Ectodermal cell (in vitro differentiated cells): Measurements from ENCODE around the gene CDK10.

Experiments
- H3K27ac ChIP-seq: 2 replicates; pipeline ENCODE4 v1.7.0; 2013; ENCODE audit warnings: mild to moderate bottlenecking, low read depth, low read length; ENCODE audit not compliant: insufficient read depth, poor library complexity, severe bottlenecking
- H3K27me3 ChIP-seq: 2 replicates; pipeline ENCODE4 v1.7.0; 2013; ENCODE audit warnings: mild to moderate bottlenecking, low read length; ENCODE audit not compliant: insufficient read depth, control insufficient read depth, poor library complexity, severe bottlenecking
- H3K36me3 ChIP-seq: one replicate; pipeline ENCODE4 v1.7.0; 2013; ENCODE audit warnings: low read length; ENCODE audit not compliant: control insufficient read depth, insufficient read depth
- H3K4me1 ChIP-seq: one replicate; pipeline ENCODE4 v1.7.0; 2013; ENCODE audit warnings: low read length; ENCODE audit not compliant: control insufficient read depth, insufficient read depth
- H3K4me3 ChIP-seq: 2 replicates; pipeline ENCODE4 v1.7.0; 2013; ENCODE audit warnings: low read depth, low read length, control low read depth; ENCODE audit not compliant: insufficient read depth
- H3K9me3 ChIP-seq: 2 replicates; pipeline ENCODE4 v1.7.0; 2013; ENCODE audit warnings: mild to moderate bottlenecking, low read length, moderate library complexity; ENCODE audit not compliant: control insufficient read depth
- WGBS, 2 experiments: methylation state at CpG; one replicate each; pipeline ENCODE4 v1.1.7; 2013; ENCODE audit warnings: missing lambda C conversion rate in 2 of 2; 5-methylcytosine and 5-hydroxymethylcytosine counted together

The CDK10 gene

DNA sequence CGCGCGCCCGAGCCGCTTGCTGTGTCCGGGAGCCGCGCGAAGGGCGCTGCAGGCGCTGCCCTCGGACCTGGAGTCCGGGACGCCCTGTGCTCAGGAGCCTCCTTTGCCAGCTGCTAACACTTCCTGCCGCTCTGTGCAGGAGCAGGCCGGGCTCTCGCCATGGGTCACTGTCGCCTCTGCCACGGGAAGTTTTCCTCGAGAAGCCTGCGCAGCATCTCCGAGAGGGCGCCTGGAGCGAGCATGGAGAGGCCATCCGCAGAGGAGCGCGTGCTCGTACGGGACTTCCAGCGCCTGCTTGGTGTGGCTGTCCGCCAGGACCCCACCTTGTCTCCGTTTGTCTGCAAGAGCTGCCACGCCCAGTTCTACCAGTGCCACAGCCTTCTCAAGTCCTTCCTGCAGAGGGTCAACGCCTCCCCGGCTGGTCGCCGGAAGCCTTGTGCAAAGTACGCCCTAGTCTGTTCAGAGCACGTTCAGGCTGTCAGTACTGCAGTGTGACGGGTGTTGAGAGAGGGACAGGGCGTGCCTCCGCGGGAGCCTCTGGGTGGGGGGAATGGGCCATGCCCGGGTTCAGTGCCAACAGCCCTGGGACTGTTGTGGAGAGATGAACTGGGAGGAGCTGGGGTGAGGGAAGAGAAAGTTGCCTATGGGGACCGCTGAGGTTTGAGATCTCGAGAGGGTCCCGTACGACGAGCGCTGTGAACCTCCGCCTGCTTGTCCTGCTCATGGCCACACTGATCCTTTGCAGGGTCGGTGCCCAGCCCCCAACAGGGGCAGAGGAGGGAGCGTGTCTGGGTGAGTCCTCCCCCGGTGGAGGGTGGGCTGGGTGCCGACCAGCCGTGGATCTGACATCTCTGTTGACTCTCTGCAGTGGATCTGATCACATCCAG lies 36.1 kb downstream of the CDK10 start:
- H3K4me1 ChIP-seq: peaks cover 17% of the 10 kb centered on the region
- WGBS, 2 experiments: 55 to 57% methylated on average over 56 of the region's 56 CpGs
- no peaks in the 10 kb centered on the region for H3K9me3 ChIP-seq
- H3K4me3 ChIP-seq: peak overlapping the region; percentile 89
- no peak overlapping the region for H3K27ac ChIP-seq
- peaks cover 18% of the 10 kb centered on the region for H3K36me3 ChIP-seq
- H3K27me3 ChIP-seq: peaks cover 35% of the 10 kb centered on the region

DNA sequence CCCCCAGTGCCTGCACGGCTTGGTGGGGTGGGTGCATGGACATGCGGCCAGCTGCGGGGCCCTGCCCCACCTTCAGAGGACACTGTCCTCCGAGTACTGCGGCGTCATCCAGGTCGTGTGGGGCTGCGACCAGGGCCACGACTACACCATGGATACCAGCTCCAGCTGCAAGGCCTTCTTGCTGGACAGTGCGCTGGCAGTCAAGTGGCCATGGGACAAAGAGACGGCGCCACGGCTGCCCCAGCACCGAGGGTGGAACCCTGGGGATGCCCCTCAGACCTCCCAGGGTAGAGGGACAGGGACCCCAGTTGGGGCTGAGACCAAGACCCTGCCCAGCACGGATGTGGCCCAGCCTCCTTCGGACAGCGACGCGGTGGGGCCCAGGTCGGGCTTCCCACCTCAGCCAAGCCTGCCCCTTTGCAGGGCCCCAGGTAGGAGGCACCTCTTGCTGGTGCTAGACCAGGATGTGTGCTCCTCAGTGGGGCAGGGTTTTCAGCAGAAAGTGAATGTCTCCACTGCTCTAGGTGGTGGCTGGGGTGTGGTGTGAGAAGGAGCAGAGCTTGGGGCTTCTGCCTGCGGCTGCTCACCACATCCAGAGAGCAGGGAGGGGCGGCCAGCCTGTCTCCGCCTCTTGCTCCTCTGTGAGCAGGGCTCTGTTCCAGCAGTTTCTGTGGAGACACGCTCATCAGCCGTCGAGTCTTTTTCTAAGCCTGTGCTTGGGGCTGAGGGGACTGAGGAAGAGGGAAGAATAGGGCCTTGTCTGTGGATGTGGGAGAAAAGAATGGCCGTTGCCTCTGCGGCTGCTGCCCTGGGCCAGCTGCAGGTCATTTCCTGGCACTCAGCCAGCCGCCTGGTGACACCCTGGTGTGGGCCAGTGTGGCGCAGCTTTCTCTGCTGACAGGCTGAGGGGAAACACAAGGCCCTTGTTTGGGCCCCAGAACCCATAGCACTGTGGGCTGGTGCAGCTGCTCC lies 37.1 kb downstream of the CDK10 start:
- 95 to 96% methylated on average over 30 of the region's 30 CpGs for WGBS, 2 experiments
- Histone ChIP-seq H3K9me3 (no peaks in the 10 kb centered on the region), H3K27me3 (peaks cover 35% of the 10 kb centered on the region), H3K36me3 (peaks cover 22% of the 10 kb centered on the region), H3K27ac (no peak overlapping the region), H3K4me3 (no peak overlapping the region), H3K4me1 (peaks cover 17% of the 10 kb centered on the region)

DNA sequence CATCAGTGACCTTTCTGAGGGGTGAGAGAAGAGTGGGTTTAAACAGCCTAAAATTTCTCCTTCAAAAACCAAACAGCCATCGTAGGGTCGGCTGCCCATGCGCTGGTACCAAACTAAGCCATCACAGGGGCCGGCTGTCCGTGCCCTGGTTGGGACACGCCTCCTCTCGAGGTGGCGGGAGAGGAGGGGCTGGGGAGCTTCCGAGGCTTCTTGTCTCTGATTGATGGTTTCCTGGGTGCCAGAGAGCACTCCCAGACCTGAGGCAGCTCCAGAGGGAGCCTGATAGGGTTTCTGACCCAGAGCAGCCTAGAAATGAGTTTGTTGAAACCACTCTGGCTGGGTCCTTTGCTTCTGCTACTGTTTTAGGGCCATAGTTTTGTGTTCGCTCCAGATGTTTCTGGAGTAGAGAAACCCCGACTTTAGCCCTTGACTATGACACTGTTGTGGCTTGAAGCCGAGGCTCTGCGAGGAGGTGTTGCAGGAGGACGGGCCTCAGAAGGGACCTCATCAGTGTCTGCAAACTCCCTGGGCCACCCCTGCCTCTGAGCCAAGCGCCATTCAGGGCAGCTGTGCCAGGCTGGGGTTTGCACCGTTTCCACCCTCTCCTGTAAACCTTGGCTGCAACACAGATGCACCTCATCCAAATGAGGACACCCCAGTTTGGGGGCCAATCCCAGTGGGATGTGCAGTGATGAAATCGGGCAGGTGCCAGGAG lies 41.1 kb downstream of the CDK10 start:
- H3K27me3 ChIP-seq: peaks cover 7% of the 10 kb centered on the region
- no peaks in the 10 kb centered on the region for H3K9me3 ChIP-seq
- no peak overlapping the region for H3K27ac ChIP-seq
- H3K36me3 ChIP-seq: peaks cover 27% of the 10 kb centered on the region
- 89 to 90% methylated on average over 17 of the region's 17 CpGs for WGBS, 2 experiments
- peaks cover 10% of the 10 kb centered on the region for H3K4me1 ChIP-seq
- no peak overlapping the region for H3K4me3 ChIP-seq

DNA sequence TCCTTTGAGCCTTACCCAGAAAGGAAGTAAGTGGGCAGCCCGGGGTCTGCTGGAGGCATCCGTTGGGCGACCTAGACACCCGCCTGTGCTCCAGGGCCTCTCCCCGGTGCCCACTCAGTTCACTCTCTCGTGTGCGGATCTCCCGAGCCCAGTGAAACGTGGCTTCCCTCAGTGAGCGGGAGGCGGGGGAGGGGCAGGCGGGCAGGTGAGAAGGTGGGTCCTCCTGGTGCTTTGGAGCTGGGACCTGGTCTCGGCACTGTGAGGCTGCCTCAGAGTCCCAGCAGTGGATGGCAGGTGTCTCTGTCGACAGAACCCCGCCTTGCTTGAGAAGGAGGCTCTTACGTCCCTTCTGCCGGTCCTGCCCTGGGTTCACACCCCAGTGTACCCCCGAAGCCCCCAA lies 42.8 kb downstream of the CDK10 start:
- H3K27me3 ChIP-seq: no peaks in the 10 kb centered on the region
- WGBS, 2 experiments: 93 to 95% methylated on average over 18 of the region's 18 CpGs
- H3K27ac ChIP-seq: no peak overlapping the region
- no peak overlapping the region for H3K4me3 ChIP-seq
- H3K36me3 ChIP-seq: peaks cover 27% of the 10 kb centered on the region
- H3K4me1 ChIP-seq: peaks cover 7% of the 10 kb centered on the region
- no peaks in the 10 kb centered on the region for H3K9me3 ChIP-seq

DNA sequence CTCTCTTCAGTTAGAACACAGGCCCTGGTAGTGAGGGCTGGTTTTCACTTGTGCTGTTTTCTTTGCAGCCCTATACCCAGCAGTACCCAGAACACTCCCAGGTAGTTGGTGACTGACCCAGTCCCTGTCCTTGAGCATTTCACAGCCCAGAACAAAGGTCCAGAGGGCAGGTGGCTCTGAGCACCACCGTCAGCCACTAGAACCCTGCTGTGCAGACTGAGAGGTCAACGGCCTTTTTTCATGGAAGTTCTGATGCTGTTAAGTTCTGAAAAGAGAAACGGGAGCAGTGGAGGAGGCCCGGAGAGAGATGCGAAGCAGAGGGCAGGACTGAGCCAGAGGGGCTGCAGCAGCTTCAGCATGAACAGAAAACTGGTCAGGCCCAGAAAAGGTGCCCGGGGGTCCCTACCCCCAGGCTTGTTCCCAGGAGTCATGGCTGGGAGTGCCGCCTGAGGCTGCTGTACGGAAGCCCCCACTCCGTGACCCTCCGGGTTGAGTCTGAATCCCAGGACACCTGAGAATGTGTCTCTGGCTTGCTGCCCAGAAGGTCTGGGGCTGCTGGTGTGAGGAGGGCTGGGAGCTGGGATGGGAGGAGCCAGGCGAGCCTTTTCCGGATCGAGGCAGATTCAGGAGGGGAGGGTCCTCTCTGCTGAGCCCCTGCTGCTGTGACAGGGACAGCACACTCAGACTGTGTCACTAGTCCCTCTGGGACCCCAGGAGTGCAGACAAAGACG lies 43.5 kb downstream of the CDK10 start:
- Histone ChIP-seq H3K9me3 (no peaks in the 10 kb centered on the region), H3K4me1 (peaks cover 7% of the 10 kb centered on the region), H3K27ac (peak overlapping the region; percentile 23), H3K36me3 (peaks cover 34% of the 10 kb centered on the region), H3K27me3 (no peaks in the 10 kb centered on the region), H3K4me3 (no peak overlapping the region)
- 46 to 47% methylated on average over 14 of the region's 14 CpGs for WGBS, 2 experiments

DNA sequence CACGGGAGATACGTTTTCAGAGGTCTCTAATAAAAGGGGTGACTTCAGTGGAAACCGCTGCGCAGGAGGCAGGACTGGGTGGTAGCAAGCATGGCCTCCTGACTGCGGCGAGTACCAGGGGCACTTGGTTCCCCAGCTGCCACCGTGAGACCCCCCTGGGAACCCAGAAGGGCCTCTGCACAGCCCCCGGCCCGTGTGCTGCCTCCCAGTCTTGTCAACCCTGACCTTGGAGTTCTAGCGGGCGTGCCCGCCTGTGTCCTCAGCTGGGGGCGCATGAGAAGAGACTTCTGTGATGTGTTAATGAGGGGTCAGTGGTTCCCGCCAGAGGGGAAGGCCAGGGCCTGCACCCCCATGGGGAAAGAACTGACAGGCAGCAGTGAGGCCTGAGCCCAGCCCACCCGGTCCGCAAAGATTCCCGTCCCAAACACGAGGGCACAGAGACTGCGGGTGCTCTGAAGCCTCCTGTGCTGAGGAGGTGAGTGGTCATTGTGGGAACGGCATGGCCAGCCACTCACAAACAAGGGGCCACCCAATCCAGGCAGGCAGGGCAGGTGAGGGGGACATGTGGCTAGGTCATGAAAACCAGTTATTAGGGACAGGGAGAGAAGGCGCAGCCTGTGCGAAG lies 44.2 kb downstream of the CDK10 start:
- Histone ChIP-seq H3K9me3 (no peaks in the 10 kb centered on the region), H3K36me3 (peaks cover 34% of the 10 kb centered on the region), H3K27me3 (no peaks in the 10 kb centered on the region), H3K4me1 (peaks cover 7% of the 10 kb centered on the region), H3K4me3 (no peak overlapping the region), H3K27ac (peak overlapping the region; percentile 23)
- WGBS, 2 experiments: 81 to 83% methylated on average over 21 to 22 of the region's 22 CpGs

DNA sequence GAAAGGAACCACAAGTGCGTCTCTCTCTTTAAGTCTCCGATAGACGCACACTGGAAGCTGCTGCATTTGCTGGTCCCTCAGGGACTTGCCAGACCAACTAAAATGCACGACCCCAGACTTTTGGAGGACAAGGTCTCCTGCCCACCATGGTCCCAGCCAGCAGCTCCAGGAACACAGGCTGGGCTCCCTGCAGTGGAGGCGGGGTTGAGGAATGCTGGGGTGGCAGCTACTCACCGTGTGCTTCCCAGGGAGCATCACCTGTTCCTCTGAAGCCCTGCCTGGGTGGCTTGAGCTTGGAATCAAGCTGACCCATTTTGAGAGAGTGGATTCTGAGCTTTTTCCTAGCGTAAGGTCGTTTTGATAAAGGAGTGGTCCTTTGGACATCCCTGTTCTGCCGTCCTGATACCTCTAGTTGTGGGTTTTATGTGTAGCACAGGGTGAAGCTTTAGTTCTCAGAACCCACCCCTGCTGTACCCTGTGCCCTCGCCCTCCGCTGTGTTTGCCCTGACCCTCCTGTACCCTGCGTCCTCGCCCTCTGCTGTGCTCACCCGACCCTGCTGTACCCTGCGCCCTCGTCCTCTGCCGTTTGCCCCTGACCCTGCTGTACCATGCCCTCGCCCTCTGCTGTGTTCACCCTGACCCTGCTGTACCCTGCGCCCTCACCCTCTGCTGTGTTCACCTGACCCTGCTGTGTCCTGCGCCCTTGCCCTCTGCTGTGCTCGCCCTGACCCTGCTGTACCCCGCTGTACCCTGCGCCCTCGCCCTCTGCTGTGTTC lies 45.8 kb downstream of the CDK10 start:
- Histone ChIP-seq H3K36me3 (peaks cover 44% of the 10 kb centered on the region), H3K9me3 (no peaks in the 10 kb centered on the region), H3K4me3 (no peak overlapping the region), H3K27ac (no peak overlapping the region), H3K4me1 (peaks cover 7% of the 10 kb centered on the region), H3K27me3 (no peaks in the 10 kb centered on the region)
- 87 to 91% methylated on average over 24 of the region's 24 CpGs for WGBS, 2 experiments

DNA sequence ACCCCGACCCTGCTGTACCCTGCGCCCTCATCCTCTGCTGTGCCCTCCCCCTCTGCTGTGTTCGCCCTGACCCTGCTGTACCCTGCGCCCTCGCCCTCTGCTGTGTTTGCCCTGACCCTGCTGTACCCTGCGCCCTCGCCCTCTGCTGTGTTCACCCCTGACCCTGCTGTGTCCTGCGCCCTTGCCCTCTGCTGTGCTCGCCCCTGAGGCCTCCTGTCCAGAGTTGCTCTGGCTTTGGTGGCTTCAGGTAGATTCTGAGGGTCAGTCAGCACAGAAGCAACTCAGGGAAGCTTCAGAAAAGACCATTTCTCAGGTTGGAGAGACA lies 46.4 kb downstream of the CDK10 start:
- WGBS, 2 experiments: 95 to 96% methylated on average over 9 of the region's 9 CpGs
- H3K27ac ChIP-seq: no peak overlapping the region
- H3K9me3 ChIP-seq: no peaks in the 10 kb centered on the region
- H3K36me3 ChIP-seq: peaks cover 42% of the 10 kb centered on the region
- peaks cover 7% of the 10 kb centered on the region for H3K4me1 ChIP-seq
- H3K4me3 ChIP-seq: no peak overlapping the region
- H3K27me3 ChIP-seq: no peaks in the 10 kb centered on the region

DNA sequence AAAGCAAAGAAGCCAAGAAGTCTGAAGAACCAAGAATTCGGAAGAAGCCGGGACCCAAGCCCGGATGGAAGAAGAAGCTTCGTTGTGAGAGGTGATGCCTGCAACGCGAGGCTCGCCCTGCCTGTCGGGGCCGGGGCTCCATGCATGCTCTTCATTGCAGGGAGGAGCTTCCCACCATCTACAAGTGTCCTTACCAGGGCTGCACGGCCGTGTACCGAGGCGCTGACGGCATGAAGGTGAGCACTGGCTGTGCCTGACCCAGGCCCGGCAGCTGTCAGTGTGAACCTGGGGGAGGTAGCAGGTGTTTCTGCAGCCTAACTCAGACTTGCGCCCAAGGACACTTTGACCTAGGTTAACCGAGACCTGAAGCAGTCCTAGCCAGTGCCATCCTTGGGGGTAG lies 46.8 kb downstream of the CDK10 start:
- no peaks in the 10 kb centered on the region for H3K27me3 ChIP-seq
- no peak overlapping the region for H3K27ac ChIP-seq
- H3K4me3 ChIP-seq: no peak overlapping the region
- H3K4me1 ChIP-seq: peaks cover 7% of the 10 kb centered on the region
- 96% methylated on average over 17 of the region's 17 CpGs for WGBS, 2 experiments
- H3K9me3 ChIP-seq: no peaks in the 10 kb centered on the region
- peaks cover 46% of the 10 kb centered on the region for H3K36me3 ChIP-seq
